ENCODE results near the gene ATRAID.

Gene ATRAID

DNA sequence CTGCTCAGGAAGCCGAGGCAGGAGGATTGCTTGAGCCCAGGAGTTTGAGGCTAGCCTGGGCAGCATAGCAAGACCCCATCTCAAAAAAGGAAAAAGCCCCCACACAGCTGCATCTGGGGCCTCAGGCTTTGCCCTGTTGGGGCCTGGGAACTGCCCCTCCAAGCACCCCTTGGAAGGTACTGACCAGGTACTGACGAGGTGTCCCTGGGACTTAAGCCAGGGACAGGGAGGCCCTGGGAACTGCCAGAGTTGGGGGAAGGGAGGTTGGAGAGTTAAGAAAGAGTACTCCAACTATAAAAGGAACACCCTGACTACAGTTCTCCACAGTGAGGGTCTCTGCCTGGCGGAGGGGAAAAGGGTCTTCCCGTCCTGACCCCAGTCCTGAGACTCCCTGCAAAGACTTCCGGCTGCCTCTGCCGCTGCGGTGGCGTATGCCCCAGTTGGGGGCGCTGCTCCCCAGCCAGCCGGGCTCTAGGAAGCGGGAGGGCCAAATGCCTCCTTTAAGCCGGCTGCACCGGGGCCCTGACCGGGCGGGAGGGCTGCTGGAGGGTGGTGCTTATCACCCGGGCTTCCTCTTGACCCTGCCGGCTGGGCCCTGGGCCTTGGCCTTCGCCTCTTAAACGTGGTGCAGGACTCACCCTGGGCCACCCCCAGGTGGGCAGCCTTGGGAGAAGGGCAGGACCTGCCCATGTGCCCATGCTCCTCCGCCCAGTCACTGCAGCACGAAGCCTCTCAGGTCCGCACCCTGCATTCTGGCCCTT, 38.2 kb downstream of the ATRAID start:
- no peak overlapping the region for H2BK15ac ChIP-seq (replicated peaks; ENCODE audit: low read depth)
- H4K8ac ChIP-seq (ENCODE audit: low read depth, low read length), result no peak overlapping the region
- peak overlapping the region; percentile 81 for H3K56ac ChIP-seq (ENCODE audit: low read length)
- DNase-seq, result peak; percentile 86
- no peaks in the 10 kb centered on the region for H3K79me2 ChIP-seq (ENCODE audit: control insufficient read depth, insufficient read depth, low read length)
- H2AK5ac ChIP-seq (ENCODE audit: low read length), result no peak overlapping the region
- peak overlapping the region; percentile 4 for H3K4me2 ChIP-seq (ENCODE audit: low read length)
- H4K5ac ChIP-seq (ENCODE audit: low read length), result no peak overlapping the region
- H3K27ac ChIP-seq (ENCODE audit: low read depth, low read length), result no peak overlapping the region
- no peak overlapping the region for H3K18ac ChIP-seq (ENCODE audit: low read length)
- H3K4me3 ChIP-seq (ENCODE audit: low read length), result no peak overlapping the region
- no peaks in the 10 kb centered on the region for H3K27me3 ChIP-seq (ENCODE audit: insufficient read depth, low read length, poor library complexity)
- peaks cover 1% of the 10 kb centered on the region for H3K36me3 ChIP-seq (ENCODE audit: control insufficient read depth, insufficient read depth, low read length)
- no peak overlapping the region for H3K23ac ChIP-seq (ENCODE audit: low read length)
- H3K79me1 ChIP-seq (ENCODE audit: low read length), result no peaks in the 10 kb centered on the region
- peak overlapping the region; percentile 50 for H3K9ac ChIP-seq (ENCODE audit: low read length)
- no peak overlapping the region for H2BK5ac ChIP-seq (ENCODE audit: low read length)
- H2BK120ac ChIP-seq (ENCODE audit: low read depth, low read length), result no peak overlapping the region
- peak overlapping the region; percentile 28 for H3K4ac ChIP-seq (ENCODE audit: low read depth, low read length)
- peaks cover 3% of the 10 kb centered on the region for H3K4me1 ChIP-seq (ENCODE audit: control insufficient read depth, low read depth, low read length)
- no CpG with 5 or more reads among the region's 22 CpGs for WGBS (ENCODE audit: extremely low coverage, insufficient coverage, low lambda C conversion rate)

DNA sequence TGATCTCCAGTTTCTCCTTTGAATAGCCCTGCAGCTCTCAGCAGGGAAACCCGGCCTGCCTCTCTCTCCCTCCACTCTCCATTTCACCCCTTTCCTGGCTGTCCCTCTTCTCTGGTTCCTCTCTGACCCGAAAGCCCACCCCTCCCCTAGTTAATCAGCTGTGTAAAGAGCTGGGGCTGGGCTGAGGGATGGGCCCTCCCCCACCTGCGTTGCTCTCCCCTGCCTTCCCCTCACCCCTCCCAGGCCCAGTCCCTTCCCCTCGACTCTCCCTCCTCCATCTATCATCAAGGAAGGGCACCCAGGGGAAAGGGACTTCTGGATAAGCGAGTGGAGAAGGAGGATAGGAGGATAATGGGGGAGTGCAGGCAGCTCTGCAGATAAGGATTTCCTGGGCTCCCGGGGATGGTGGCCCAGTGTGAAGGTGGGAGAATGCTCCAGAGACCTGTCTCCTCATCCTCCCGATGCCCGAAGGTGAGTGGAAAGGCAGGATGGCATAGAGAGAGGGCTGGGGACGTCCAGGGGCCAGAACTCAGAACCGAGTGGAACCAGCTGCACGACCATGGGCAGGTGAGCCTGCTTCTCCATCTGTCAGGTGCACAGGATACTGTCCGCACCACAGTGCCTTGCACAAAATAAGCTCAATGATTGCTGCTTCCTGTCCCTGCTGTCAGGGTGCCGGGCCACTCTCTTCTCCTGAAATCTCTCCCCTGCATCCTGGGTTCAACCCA, 39.0 kb downstream of the ATRAID start:
- H4K5ac ChIP-seq (ENCODE audit: low read length), result no peak overlapping the region
- peak overlapping the region; percentile 4 for H3K4me2 ChIP-seq (ENCODE audit: low read length)
- H2BK5ac ChIP-seq (ENCODE audit: low read length), result no peak overlapping the region
- peaks cover 3% of the 10 kb centered on the region for H3K4me1 ChIP-seq (ENCODE audit: control insufficient read depth, low read depth, low read length)
- no peak overlapping the region for H3K4ac ChIP-seq (ENCODE audit: low read depth, low read length)
- H3K27me3 ChIP-seq (ENCODE audit: insufficient read depth, low read length, poor library complexity), result no peaks in the 10 kb centered on the region
- no peaks in the 10 kb centered on the region for H3K36me3 ChIP-seq (ENCODE audit: control insufficient read depth, insufficient read depth, low read length)
- H2AK5ac ChIP-seq (ENCODE audit: low read length), result no peak overlapping the region
- no peak overlapping the region for H3K27ac ChIP-seq (ENCODE audit: low read depth, low read length)
- no peak overlapping the region for H3K23ac ChIP-seq (ENCODE audit: low read length)
- H3K79me2 ChIP-seq (ENCODE audit: control insufficient read depth, insufficient read depth, low read length), result no peaks in the 10 kb centered on the region
- no peaks in the 10 kb centered on the region for H3K79me1 ChIP-seq (ENCODE audit: low read length)
- H3K9ac ChIP-seq (ENCODE audit: low read length), result peak overlapping the region; percentile 50
- H4K8ac ChIP-seq (ENCODE audit: low read depth, low read length), result no peak overlapping the region
- H2BK15ac ChIP-seq (replicated peaks; ENCODE audit: low read depth), result no peak overlapping the region
- H2BK120ac ChIP-seq (ENCODE audit: low read depth, low read length), result no peak overlapping the region
- peak overlapping the region; percentile 81 for H3K56ac ChIP-seq (ENCODE audit: low read length)
- no CpG with 5 or more reads among the region's 13 CpGs for WGBS (ENCODE audit: extremely low coverage, insufficient coverage, low lambda C conversion rate)
- no peak for DNase-seq
- no peak overlapping the region for H3K18ac ChIP-seq (ENCODE audit: low read length)
- no peak overlapping the region for H3K4me3 ChIP-seq (ENCODE audit: low read length)

DNA sequence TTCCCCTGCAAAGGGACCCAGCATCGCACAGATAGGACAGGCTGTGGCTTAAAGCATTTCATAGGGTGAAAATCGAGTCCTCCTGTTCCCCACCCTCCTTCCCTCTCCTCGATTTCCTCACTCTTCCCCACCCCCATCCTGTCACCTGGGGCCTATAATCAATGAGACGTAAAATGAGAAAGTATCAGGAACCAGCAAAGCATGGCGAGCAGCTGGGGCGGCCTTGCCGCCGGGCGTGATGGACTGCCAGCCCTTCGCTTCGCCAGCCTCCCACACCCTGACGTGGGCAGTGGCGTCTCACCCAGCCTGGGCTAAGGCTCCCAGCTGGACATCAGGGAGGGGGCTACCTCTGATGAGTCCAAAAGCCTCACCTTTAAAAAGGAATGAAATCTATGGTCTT, 39.9 kb downstream of the ATRAID start:
- Histone ChIP-seq H3K4me1 (ENCODE audit: control insufficient read depth, low read depth, low read length) (peaks cover 3% of the 10 kb centered on the region), H3K4ac (ENCODE audit: low read depth, low read length) (no peak overlapping the region), H3K56ac (ENCODE audit: low read length) (no peak overlapping the region), H2BK5ac (ENCODE audit: low read length) (no peak overlapping the region), H3K27ac (ENCODE audit: low read depth, low read length) (no peak overlapping the region), H2BK120ac (ENCODE audit: low read depth, low read length) (no peak overlapping the region), H4K5ac (ENCODE audit: low read length) (no peak overlapping the region), H3K27me3 (ENCODE audit: insufficient read depth, low read length, poor library complexity) (no peaks in the 10 kb centered on the region), H3K18ac (ENCODE audit: low read length) (no peak overlapping the region), H3K79me2 (ENCODE audit: control insufficient read depth, insufficient read depth, low read length) (no peaks in the 10 kb centered on the region), H3K36me3 (ENCODE audit: control insufficient read depth, insufficient read depth, low read length) (no peaks in the 10 kb centered on the region), H2AK5ac (ENCODE audit: low read length) (no peak overlapping the region), H4K8ac (ENCODE audit: low read depth, low read length) (no peak overlapping the region), H3K79me1 (ENCODE audit: low read length) (no peaks in the 10 kb centered on the region), H3K4me3 (ENCODE audit: low read length) (no peak overlapping the region), H2BK15ac (replicated peaks; ENCODE audit: low read depth) (no peak overlapping the region), H3K23ac (ENCODE audit: low read length) (no peak overlapping the region), H3K9ac (ENCODE audit: low read length) (no peak overlapping the region), H3K4me2 (ENCODE audit: low read length) (no peak overlapping the region)
- DNase-seq, result no peak
- WGBS (ENCODE audit: extremely low coverage, insufficient coverage, low lambda C conversion rate), result no CpG with 5 or more reads among the region's 13 CpGs

DNA sequence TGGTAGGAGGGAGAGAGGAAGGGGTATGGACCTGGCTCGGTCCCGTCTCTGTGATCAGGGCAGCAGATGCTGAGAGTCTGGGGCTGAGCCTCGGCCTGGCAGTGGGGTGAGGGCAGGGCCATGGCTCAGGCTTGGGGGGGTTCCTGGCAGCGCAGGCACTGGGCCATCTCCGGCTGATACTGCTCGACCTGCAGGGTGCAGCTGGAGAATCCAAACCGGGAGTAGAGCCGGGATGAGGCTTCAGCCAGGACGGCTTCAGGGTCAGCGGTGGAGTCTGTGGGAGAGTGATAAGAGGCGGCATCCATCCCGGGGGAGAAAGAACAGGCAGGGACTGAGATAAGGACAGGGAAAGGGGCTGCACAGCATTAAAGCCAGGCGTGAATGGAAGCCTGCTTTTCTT, 43.3 kb downstream of the ATRAID start:
- no peak overlapping the region for H2BK120ac ChIP-seq (ENCODE audit: low read depth, low read length)
- H3K56ac ChIP-seq (ENCODE audit: low read length), result no peak overlapping the region
- H2BK15ac ChIP-seq (replicated peaks; ENCODE audit: low read depth), result no peak overlapping the region
- H2AK5ac ChIP-seq (ENCODE audit: low read length), result no peak overlapping the region
- no peak overlapping the region for H4K5ac ChIP-seq (ENCODE audit: low read length)
- no peak overlapping the region for H3K9ac ChIP-seq (ENCODE audit: low read length)
- no peak overlapping the region for H4K8ac ChIP-seq (ENCODE audit: low read depth, low read length)
- no peak overlapping the region for H2BK5ac ChIP-seq (ENCODE audit: low read length)
- no peak overlapping the region for H3K18ac ChIP-seq (ENCODE audit: low read length)
- H3K79me1 ChIP-seq (ENCODE audit: low read length), result no peaks in the 10 kb centered on the region
- H3K4me1 ChIP-seq (ENCODE audit: control insufficient read depth, low read depth, low read length), result peaks cover 3% of the 10 kb centered on the region
- no peaks in the 10 kb centered on the region for H3K27me3 ChIP-seq (ENCODE audit: insufficient read depth, low read length, poor library complexity)
- no peaks in the 10 kb centered on the region for H3K79me2 ChIP-seq (ENCODE audit: control insufficient read depth, insufficient read depth, low read length)
- no peak overlapping the region for H3K4me3 ChIP-seq (ENCODE audit: low read length)
- WGBS (ENCODE audit: extremely low coverage, insufficient coverage, low lambda C conversion rate), result no CpG with 5 or more reads among the region's 13 CpGs
- H3K27ac ChIP-seq (ENCODE audit: low read depth, low read length), result no peak overlapping the region
- H3K23ac ChIP-seq (ENCODE audit: low read length), result no peak overlapping the region
- H3K4me2 ChIP-seq (ENCODE audit: low read length), result no peak overlapping the region
- H3K4ac ChIP-seq (ENCODE audit: low read depth, low read length), result no peak overlapping the region
- DNase-seq, result no peak
- H3K36me3 ChIP-seq (ENCODE audit: control insufficient read depth, insufficient read depth, low read length), result no peaks in the 10 kb centered on the region

DNA sequence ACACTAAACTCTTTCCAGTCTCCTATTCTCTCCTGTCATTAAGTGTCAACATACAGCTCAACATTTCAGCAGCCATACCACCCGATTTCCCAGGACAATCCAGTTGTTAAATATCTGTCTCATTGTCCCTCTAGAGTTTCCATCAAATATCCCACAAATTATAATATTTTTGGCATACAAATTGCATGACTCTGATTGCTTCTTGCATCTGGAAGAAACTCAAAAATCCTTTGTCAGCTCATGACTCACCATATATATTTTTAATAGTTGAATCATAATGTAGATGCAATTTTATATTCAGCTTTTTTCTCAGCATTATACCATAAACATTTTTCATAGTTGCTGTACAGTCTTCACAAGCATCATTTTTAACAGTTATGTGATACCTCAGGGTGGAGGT, 43.8 kb downstream of the ATRAID start:
- Histone ChIP-seq H3K27ac (ENCODE audit: low read depth, low read length) (no peak overlapping the region), H3K4me1 (ENCODE audit: control insufficient read depth, low read depth, low read length) (no peaks in the 10 kb centered on the region), H3K56ac (ENCODE audit: low read length) (no peak overlapping the region), H3K79me2 (ENCODE audit: control insufficient read depth, insufficient read depth, low read length) (no peaks in the 10 kb centered on the region), H3K23ac (ENCODE audit: low read length) (no peak overlapping the region), H3K79me1 (ENCODE audit: low read length) (no peaks in the 10 kb centered on the region), H3K27me3 (ENCODE audit: insufficient read depth, low read length, poor library complexity) (peaks cover 2% of the 10 kb centered on the region), H4K8ac (ENCODE audit: low read depth, low read length) (no peak overlapping the region), H2AK5ac (ENCODE audit: low read length) (no peak overlapping the region), H3K4me3 (ENCODE audit: low read length) (no peak overlapping the region), H3K18ac (ENCODE audit: low read length) (no peak overlapping the region), H3K4ac (ENCODE audit: low read depth, low read length) (no peak overlapping the region), H2BK5ac (ENCODE audit: low read length) (no peak overlapping the region), H2BK120ac (ENCODE audit: low read depth, low read length) (no peak overlapping the region), H3K4me2 (ENCODE audit: low read length) (no peak overlapping the region), H2BK15ac (replicated peaks; ENCODE audit: low read depth) (no peak overlapping the region), H3K9ac (ENCODE audit: low read length) (no peak overlapping the region), H4K5ac (ENCODE audit: low read length) (no peak overlapping the region), H3K36me3 (ENCODE audit: control insufficient read depth, insufficient read depth, low read length) (no peaks in the 10 kb centered on the region)
- WGBS (ENCODE audit: extremely low coverage, insufficient coverage, low lambda C conversion rate), result no CpG with 5 or more reads among the region's 1 CpG
- no peak for DNase-seq
